ENCODE results near the gene CDC73.
"Not testable (repeated sequence)": the region's sequence is repeated elsewhere in the genome, so short reads cannot be mapped to it uniquely, and the experiment has no call there.

Gene CDC73

GRCh38 chr1:193278968-193279367, 157.1 kb downstream of the CDC73 start:
- H3K9me3 ChIP-seq (ENCODE audit: control insufficient read depth, low read length) = no peaks in the 10 kb centered on the region
- H3K27me3 ChIP-seq (ENCODE audit: control insufficient read depth, insufficient read depth, low read length) = no peaks in the 10 kb centered on the region
- no peaks in the 10 kb centered on the region for H3K36me3 ChIP-seq (ENCODE audit: control insufficient read depth, insufficient read depth, low read length)
- H3K4me3 ChIP-seq (ENCODE audit: low read length) = no peak overlapping the region
- H3K9ac ChIP-seq (ENCODE audit: low read length) = no peak overlapping the region
- H3K4me1 ChIP-seq (ENCODE audit: control insufficient read depth, insufficient read depth, low read length) = no peaks in the 10 kb centered on the region

- Histone ChIP-seq H3K4me3 (ENCODE audit: low read length) (no peak overlapping the region), H3K9me3 (ENCODE audit: control insufficient read depth, low read length) (no peaks in the 10 kb centered on the region), H3K36me3 (ENCODE audit: control insufficient read depth, insufficient read depth, low read length) (no peaks in the 10 kb centered on the region), H3K9ac (ENCODE audit: low read length) (no peak overlapping the region), H3K4me1 (ENCODE audit: control insufficient read depth, insufficient read depth, low read length) (no peaks in the 10 kb centered on the region), H3K27me3 (ENCODE audit: control insufficient read depth, insufficient read depth, low read length) (no peaks in the 10 kb centered on the region)
These were observed 160.1 kb downstream of the CDC73 start for GRCh38 chr1:193281894-193282293.

- Histone ChIP-seq H3K4me1 (ENCODE audit: control insufficient read depth, insufficient read depth, low read length) (no peaks in the 10 kb centered on the region), H3K9me3 (ENCODE audit: control insufficient read depth, low read length) (no peaks in the 10 kb centered on the region), H3K27me3 (ENCODE audit: control insufficient read depth, insufficient read depth, low read length) (no peaks in the 10 kb centered on the region), H3K9ac (ENCODE audit: low read length) (no peak overlapping the region), H3K4me3 (ENCODE audit: low read length) (no peak overlapping the region), H3K36me3 (ENCODE audit: control insufficient read depth, insufficient read depth, low read length) (no peaks in the 10 kb centered on the region)
These were observed 161.2 kb downstream of the CDC73 start for GRCh38 chr1:193283016-193283415.

GRCh38 chr1:193284219-193284618, 162.4 kb downstream of the CDC73 start:
- Histone ChIP-seq H3K9ac (ENCODE audit: low read length) (no peak overlapping the region), H3K9me3 (ENCODE audit: control insufficient read depth, low read length) (no peaks in the 10 kb centered on the region), H3K36me3 (ENCODE audit: control insufficient read depth, insufficient read depth, low read length) (no peaks in the 10 kb centered on the region), H3K4me3 (ENCODE audit: low read length) (no peak overlapping the region), H3K27me3 (ENCODE audit: control insufficient read depth, insufficient read depth, low read length) (no peaks in the 10 kb centered on the region), H3K4me1 (ENCODE audit: control insufficient read depth, insufficient read depth, low read length) (no peaks in the 10 kb centered on the region)

GRCh38 chr1:193285641-193286040, 163.8 kb downstream of the CDC73 start:
- Histone ChIP-seq H3K9ac (ENCODE audit: low read length) (no peak overlapping the region), H3K9me3 (ENCODE audit: control insufficient read depth, low read length) (no peaks in the 10 kb centered on the region), H3K36me3 (ENCODE audit: control insufficient read depth, insufficient read depth, low read length) (no peaks in the 10 kb centered on the region), H3K4me1 (ENCODE audit: control insufficient read depth, insufficient read depth, low read length) (no peaks in the 10 kb centered on the region), H3K4me3 (ENCODE audit: low read length) (no peak overlapping the region), H3K27me3 (ENCODE audit: control insufficient read depth, insufficient read depth, low read length) (no peaks in the 10 kb centered on the region)

GRCh38 chr1:193288548-193289080, 166.8 kb downstream of the CDC73 start:
- not testable (repeated sequence) for H3K27me3 ChIP-seq (ENCODE audit: control insufficient read depth, insufficient read depth, low read length); H3K4me3 ChIP-seq (ENCODE audit: low read length); H3K9me3 ChIP-seq (ENCODE audit: control insufficient read depth, low read length); H3K9ac ChIP-seq (ENCODE audit: low read length); H3K4me1 ChIP-seq (ENCODE audit: control insufficient read depth, insufficient read depth, low read length); H3K36me3 ChIP-seq (ENCODE audit: control insufficient read depth, insufficient read depth, low read length)

- no peak overlapping the region for H3K4me3 ChIP-seq (ENCODE audit: low read length)
These were observed 171.9 kb downstream of the CDC73 start for GRCh38 chr1:193293726-193294125.

GRCh38 chr1:193299038-193299437, 177.2 kb downstream of the CDC73 start:
- H3K4me3 ChIP-seq (ENCODE audit: low read length) = no peak overlapping the region
- H3K36me3 ChIP-seq (ENCODE audit: control insufficient read depth, insufficient read depth, low read length) = no peaks in the 10 kb centered on the region
- H3K9me3 ChIP-seq (ENCODE audit: control insufficient read depth, low read length) = no peaks in the 10 kb centered on the region
- no peaks in the 10 kb centered on the region for H3K27me3 ChIP-seq (ENCODE audit: control insufficient read depth, insufficient read depth, low read length)
- no peak overlapping the region for H3K9ac ChIP-seq (ENCODE audit: low read length)
- H3K4me1 ChIP-seq (ENCODE audit: control insufficient read depth, insufficient read depth, low read length) = no peaks in the 10 kb centered on the region

More at GRCh38 chr1:193293726-193294125, 171.9 kb downstream of the CDC73 start:
- H3K4me1 ChIP-seq (ENCODE audit: control insufficient read depth, insufficient read depth, low read length) = no peaks in the 10 kb centered on the region
- H3K27me3 ChIP-seq (ENCODE audit: control insufficient read depth, insufficient read depth, low read length) = no peaks in the 10 kb centered on the region
- no peaks in the 10 kb centered on the region for H3K9me3 ChIP-seq (ENCODE audit: control insufficient read depth, low read length)
- H3K36me3 ChIP-seq (ENCODE audit: control insufficient read depth, insufficient read depth, low read length) = no peaks in the 10 kb centered on the region
- H3K9ac ChIP-seq (ENCODE audit: low read length) = no peak overlapping the region

- no peaks in the 10 kb centered on the region for H3K4me1 ChIP-seq (ENCODE audit: control insufficient read depth, insufficient read depth, low read length)
- H3K36me3 ChIP-seq (ENCODE audit: control insufficient read depth, insufficient read depth, low read length) = no peaks in the 10 kb centered on the region
- no peaks in the 10 kb centered on the region for H3K9me3 ChIP-seq (ENCODE audit: control insufficient read depth, low read length)
- no peak overlapping the region for H3K4me3 ChIP-seq (ENCODE audit: low read length)
- H3K9ac ChIP-seq (ENCODE audit: low read length) = no peak overlapping the region
- H3K27me3 ChIP-seq (ENCODE audit: control insufficient read depth, insufficient read depth, low read length) = no peaks in the 10 kb centered on the region
These were observed 179.9 kb downstream of the CDC73 start for GRCh38 chr1:193301746-193302145.

GRCh38 chr1:193303849-193304248, 182.0 kb downstream of the CDC73 start:
- Histone ChIP-seq H3K4me3 (ENCODE audit: low read length) (no peak overlapping the region), H3K36me3 (ENCODE audit: control insufficient read depth, insufficient read depth, low read length) (no peaks in the 10 kb centered on the region), H3K27me3 (ENCODE audit: control insufficient read depth, insufficient read depth, low read length) (no peaks in the 10 kb centered on the region), H3K9ac (ENCODE audit: low read length) (no peak overlapping the region), H3K4me1 (ENCODE audit: control insufficient read depth, insufficient read depth, low read length) (no peaks in the 10 kb centered on the region), H3K9me3 (ENCODE audit: control insufficient read depth, low read length) (no peaks in the 10 kb centered on the region)
